AG10803 (cell line): ENCODE results near the gene EFTUD2.

ENCODE experiments used
- DNase-seq: peaks from one replicate; pipeline ENCODE4 v3.0.0; 2010; ENCODE audit warnings: low read depth
- H3K4me3 ChIP-seq: 2 replicates; pipeline ENCODE4 v1.5.1; 2011; ENCODE audit warnings: mild to moderate bottlenecking, low read length, control low read depth
- TF ChIP-seq, protein P1 (sequence below): conservative IDR thresholded peaks from 2 replicates; pipeline ENCODE4 v1.5.1; 2011; ENCODE audit warnings: mild to moderate bottlenecking, low read length, control low read depth, inconsistent platforms

The EFTUD2 gene

DNA sequence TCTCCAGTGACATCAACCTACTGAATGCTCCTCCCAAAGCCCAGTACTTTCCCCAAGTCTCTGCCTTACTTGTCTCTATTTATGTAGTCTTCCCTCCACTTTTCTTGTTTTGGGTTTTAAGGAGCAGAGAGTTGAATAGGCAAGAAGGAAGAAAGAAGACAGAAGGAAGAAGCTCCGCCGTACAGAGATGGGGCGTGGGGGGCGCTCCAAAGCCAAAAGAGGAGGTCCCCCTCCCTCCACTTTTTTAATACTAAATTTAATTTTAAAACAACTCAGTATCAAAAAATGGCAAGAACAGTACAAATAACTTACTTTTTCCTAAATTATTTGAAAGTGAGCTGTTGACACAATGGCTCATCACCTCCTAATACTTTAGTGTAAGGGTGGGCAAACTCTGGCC is 4.6 kb downstream of the EFTUD2 start:
- DNase-seq, result no peak
- TF ChIP-seq, protein P1, sequence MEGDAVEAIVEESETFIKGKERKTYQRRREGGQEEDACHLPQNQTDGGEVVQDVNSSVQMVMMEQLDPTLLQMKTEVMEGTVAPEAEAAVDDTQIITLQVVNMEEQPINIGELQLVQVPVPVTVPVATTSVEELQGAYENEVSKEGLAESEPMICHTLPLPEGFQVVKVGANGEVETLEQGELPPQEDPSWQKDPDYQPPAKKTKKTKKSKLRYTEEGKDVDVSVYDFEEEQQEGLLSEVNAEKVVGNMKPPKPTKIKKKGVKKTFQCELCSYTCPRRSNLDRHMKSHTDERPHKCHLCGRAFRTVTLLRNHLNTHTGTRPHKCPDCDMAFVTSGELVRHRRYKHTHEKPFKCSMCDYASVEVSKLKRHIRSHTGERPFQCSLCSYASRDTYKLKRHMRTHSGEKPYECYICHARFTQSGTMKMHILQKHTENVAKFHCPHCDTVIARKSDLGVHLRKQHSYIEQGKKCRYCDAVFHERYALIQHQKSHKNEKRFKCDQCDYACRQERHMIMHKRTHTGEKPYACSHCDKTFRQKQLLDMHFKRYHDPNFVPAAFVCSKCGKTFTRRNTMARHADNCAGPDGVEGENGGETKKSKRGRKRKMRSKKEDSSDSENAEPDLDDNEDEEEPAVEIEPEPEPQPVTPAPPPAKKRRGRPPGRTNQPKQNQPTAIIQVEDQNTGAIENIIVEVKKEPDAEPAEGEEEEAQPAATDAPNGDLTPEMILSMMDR, result no peak
- no peak overlapping the region for H3K4me3 ChIP-seq

DNA sequence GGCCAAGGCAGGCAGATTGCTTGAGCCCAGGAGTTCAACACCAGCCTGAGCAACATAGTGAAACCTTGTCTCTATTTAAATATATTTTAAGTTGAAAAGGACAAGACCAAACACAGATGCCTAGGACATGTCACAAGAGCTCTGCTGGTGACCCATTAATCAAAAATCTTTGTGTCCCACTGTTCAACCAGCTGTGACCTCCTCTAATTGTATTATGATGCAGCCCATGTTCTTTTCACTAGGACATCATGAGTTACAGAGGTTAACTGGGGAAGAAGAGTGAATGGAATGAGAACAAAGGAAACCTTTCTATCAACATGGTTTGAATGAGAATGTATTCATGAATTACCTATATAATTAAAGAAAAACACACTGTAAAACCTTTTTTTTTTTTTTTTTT is 7.0 kb downstream of the EFTUD2 start:
- H3K4me3 ChIP-seq, result no peak overlapping the region
- DNase-seq, result no peak
- TF ChIP-seq, protein P1, result no peak

DNA sequence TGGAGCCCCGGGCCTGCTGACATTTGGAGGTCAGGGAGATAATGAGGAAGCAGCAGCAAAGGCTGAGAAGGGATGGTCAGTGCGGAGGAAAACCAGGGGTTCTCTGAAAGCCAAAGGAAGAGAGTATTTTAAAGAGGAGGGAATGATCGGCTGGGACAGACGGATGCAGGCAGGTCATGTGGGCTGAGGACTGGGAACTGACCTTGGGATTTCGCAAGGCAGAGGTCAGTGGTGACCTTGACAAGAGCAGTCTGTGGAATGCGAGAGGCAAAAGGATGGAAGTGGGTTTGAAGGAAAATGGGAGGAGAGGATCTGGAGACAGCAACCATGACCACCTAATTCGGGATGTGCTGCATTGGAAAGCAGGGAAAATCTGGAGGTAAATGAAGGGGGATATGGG is 10.2 kb downstream of the EFTUD2 start:
- no peak for DNase-seq
- TF ChIP-seq, protein P1, result no peak
- no peak overlapping the region for H3K4me3 ChIP-seq

DNA sequence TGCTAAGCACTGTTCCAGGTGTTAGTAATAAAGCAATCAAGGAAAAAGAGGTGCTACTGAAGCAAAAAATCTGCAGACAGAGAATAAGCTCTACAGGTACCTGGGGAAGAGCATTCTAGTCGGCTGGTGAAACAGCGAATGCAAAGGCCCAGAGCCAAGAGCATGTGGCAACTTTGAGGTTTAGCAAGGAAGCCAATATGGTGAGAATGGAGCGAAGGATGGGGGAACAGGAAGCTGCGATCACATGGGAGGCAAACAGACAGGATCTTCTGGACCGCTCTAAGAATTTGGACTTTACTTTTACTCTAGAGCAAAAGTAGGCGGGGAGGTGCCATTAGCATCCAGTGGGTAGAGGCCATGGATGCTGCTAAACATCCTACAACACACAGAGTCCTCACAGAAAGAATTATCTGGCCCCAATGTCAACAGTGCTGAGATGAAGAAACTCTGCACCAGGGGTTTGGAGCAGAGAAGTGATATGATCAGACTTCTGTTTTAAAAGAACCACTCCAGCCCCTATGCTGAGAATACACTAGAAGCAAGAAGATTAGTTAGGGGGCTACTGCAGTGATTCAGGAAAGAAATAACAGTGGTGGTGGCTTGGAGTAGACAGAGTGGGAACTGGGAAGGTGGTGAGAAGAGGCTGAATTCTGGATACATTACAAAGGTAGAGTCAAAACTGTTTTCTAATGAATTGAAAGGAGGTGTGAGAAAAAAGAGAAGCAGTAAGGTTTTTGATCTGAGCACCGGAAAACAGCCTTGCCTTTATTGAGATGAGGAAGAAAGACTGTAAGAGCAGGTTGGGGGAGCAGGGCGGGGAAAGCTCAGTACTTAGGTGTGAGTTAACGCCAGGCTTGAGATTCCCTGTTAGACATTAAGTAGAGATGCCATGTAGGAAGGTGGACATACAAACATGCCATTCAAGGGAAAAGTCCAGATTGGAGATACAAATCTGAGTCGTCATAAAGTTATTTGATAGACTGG is 11.0 kb downstream of the EFTUD2 start:
- no peak overlapping the region for H3K4me3 ChIP-seq
- TF ChIP-seq, protein P1, result no peak
- no peak for DNase-seq

DNA sequence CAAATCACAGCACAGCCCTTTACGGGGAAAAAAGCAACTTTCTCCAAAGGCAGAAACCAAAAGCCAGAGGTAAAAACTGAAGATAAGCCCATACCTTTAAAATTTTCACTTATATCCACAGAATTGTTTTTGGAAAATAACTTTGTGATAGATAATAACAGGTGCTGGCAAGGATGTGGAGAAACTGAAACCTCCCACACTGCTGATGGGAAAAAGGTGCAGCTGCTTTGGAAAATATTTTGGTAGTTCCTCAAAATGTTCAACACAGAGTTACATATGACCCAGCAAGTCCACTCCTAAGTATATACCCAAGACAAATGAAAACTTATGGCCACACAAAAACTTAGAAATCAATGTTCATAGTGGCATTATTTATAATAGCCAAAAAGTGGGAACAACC is 12.2 kb downstream of the EFTUD2 start:
- TF ChIP-seq, protein P1, result no peak
- no peak overlapping the region for H3K4me3 ChIP-seq
- DNase-seq, result no peak

DNA sequence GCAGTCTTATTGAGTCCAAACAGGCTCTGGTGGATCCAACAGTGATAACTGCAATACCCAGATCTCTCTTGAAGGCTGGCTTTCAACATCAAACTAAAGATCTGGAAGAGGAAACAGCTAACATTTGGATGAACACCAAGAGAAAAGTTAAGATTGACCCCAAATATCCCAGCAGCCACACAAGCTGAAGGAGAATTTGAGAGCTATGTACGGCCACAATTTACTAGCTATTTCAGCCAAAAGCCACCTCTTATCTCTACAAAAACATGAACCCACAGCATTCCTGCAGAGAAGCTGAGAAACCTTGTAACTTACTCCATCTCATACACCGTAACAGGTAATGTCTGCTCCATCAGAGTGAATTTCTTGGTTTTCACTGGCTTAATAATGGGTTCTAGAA is 14.3 kb downstream of the EFTUD2 start:
- H3K4me3 ChIP-seq, result no peak overlapping the region
- DNase-seq, result no peak
- TF ChIP-seq, protein P1, result no peak

DNA sequence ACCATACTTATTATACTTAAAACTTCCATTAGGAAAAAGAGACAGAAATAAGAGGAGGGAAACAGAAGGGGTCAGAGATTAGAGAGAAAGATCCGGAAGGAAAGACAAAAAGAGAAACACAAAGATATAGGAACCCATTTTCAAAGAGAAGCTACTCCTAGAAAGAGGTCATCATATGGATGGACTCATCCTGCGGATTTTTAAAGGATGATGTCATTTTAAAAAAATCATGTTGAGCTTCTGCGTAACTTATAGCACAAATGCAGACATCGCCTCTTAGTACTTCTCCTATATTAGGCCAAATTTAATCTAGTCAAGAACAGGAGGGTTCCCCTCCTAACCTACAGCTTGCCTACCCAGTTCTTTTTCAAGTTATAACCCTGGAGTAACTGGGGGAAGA is 18.1 kb downstream of the EFTUD2 start:
- no peak for DNase-seq
- TF ChIP-seq, protein P1, result no peak
- no peak overlapping the region for H3K4me3 ChIP-seq
